Trophoblast cell (in vitro differentiated cells and primary cell): ENCODE data around the gene KCNH1.

ENCODE experiments used
- DNase-seq, 2 donors: peaks; one replicate each; pipeline ENCODE4 v3.0.0-alpha.2; 2016
- H2AFZ ChIP-seq: 2 replicates; pipeline ENCODE4 v1.6.1; 2013; ENCODE audit warnings: low read length, moderate library complexity, mild to moderate bottlenecking; ENCODE audit not compliant: insufficient read depth, poor library complexity
- H2AK5ac ChIP-seq: 2 replicates; pipeline ENCODE4 v1.6.1; 2013; ENCODE audit warnings: mild to moderate bottlenecking, low read length
- H2BK120ac ChIP-seq: 2 replicates; pipeline ENCODE4 v1.6.1; 2013; ENCODE audit warnings: low read length, mild to moderate bottlenecking, moderate library complexity; ENCODE audit not compliant: insufficient read depth, poor library complexity
- H2BK12ac ChIP-seq: 2 replicates; pipeline ENCODE4 v1.6.1; 2013; ENCODE audit warnings: mild to moderate bottlenecking, low read length, moderate library complexity
- H2BK5ac ChIP-seq: 2 replicates; pipeline ENCODE4 v1.6.1; 2013; ENCODE audit warnings: low read length, low read depth, moderate library complexity, mild to moderate bottlenecking; ENCODE audit not compliant: poor library complexity
- H3K14ac ChIP-seq: 2 replicates; pipeline ENCODE4 v1.6.1; 2013; ENCODE audit warnings: mild to moderate bottlenecking, low read length
- H3K18ac ChIP-seq: 2 replicates; pipeline ENCODE4 v1.6.1; 2013; ENCODE audit warnings: mild to moderate bottlenecking, low read length
- H3K23ac ChIP-seq: 2 replicates; pipeline ENCODE4 v1.6.1; 2013; ENCODE audit warnings: low read length
- H3K27ac ChIP-seq: 2 replicates; pipeline ENCODE4 v1.5.1; 2013; ENCODE audit warnings: low read depth, mild to moderate bottlenecking, inconsistent platforms, low read length, moderate library complexity
- H3K27me3 ChIP-seq: 2 replicates; pipeline ENCODE4 v1.6.1; 2013; ENCODE audit warnings: inconsistent platforms, mild to moderate bottlenecking, low read length, moderate library complexity; ENCODE audit not compliant: insufficient read depth
- H3K36me3 ChIP-seq, 2 experiments: 1 replicate in 1 of 2; 2 replicates in 1 of 2; pipeline ENCODE4 v1.6.1; 2013; ENCODE audit warnings: low read length in 2 of 2, mild to moderate bottlenecking in 2 of 2, moderate library complexity in 1 of 2; ENCODE audit not compliant: insufficient read depth in 2 of 2, control insufficient read depth in 1 of 2
- H3K4ac ChIP-seq: 2 replicates; pipeline ENCODE4 v1.6.1; 2013; ENCODE audit warnings: low read depth, mild to moderate bottlenecking, low read length, moderate library complexity
- H3K4me1 ChIP-seq, 2 experiments: 1 replicate in 1 of 2; 2 replicates in 1 of 2; pipeline ENCODE4 v1.6.1; 2013; ENCODE audit warnings: low read length in 2 of 2, mild to moderate bottlenecking in 2 of 2, moderate library complexity in 1 of 2; ENCODE audit not compliant: insufficient read depth in 2 of 2, control insufficient read depth in 1 of 2
- H3K4me2 ChIP-seq: 2 replicates; pipeline ENCODE4 v1.6.1; 2013; ENCODE audit warnings: inconsistent platforms, mild to moderate bottlenecking, low read length, moderate library complexity
- H3K4me3 ChIP-seq: 2 replicates; pipeline ENCODE4 v1.5.1; 2013; ENCODE audit warnings: mild to moderate bottlenecking, low read depth, low read length, inconsistent platforms
- H3K79me1 ChIP-seq: one replicate; pipeline ENCODE4 v1.6.1; 2013; ENCODE audit warnings: low read length
- H3K79me2 ChIP-seq: 2 replicates; pipeline ENCODE4 v1.6.1; 2013; ENCODE audit warnings: low read length, mild to moderate bottlenecking; ENCODE audit not compliant: control insufficient read depth, insufficient read depth, poor library complexity
- H3K9ac ChIP-seq: 2 replicates; pipeline ENCODE4 v1.6.1; 2013; ENCODE audit warnings: mild to moderate bottlenecking, low read length
- H3K9me3 ChIP-seq: 2 replicates; pipeline ENCODE4 v1.6.1; 2013; ENCODE audit warnings: low read depth, mild to moderate bottlenecking, control low read depth, inconsistent platforms, low read length; ENCODE audit not compliant: insufficient read depth
- H4K12ac ChIP-seq: 2 replicates; pipeline ENCODE4 v1.6.1; 2013; ENCODE audit warnings: low read depth, mild to moderate bottlenecking, low read length, moderate library complexity
- H4K8ac ChIP-seq: 2 replicates; pipeline ENCODE4 v1.6.1; 2013; ENCODE audit warnings: low read depth, mild to moderate bottlenecking, low read length, moderate library complexity
- H4K91ac ChIP-seq: one replicate; pipeline ENCODE4 v1.6.1; 2013; ENCODE audit warnings: low read depth, mild to moderate bottlenecking, low read length, moderate library complexity
- WGBS: extraction: QIAGEN DNeasy Blood & Tissue Kit; methylation state at CpG from one replicate; pipeline ENCODE4 v1.1.7; 2013; ENCODE audit warnings: missing lambda C conversion rate; ENCODE audit not compliant: insufficient read length, insufficient coverage; ENCODE audit errors: extremely low coverage; 5-methylcytosine and 5-hydroxymethylcytosine counted together

The KCNH1 gene

GRCh38 chr1:210646258-210646616, 487.7 kb downstream of the KCNH1 start:
- no peak overlapping the region for H3K23ac ChIP-seq
- H4K91ac ChIP-seq = no peak overlapping the region
- no CpG with 5 or more reads among the region's 2 CpGs for WGBS
- no peak overlapping the region for H3K18ac ChIP-seq
- H3K27me3 ChIP-seq = no peaks in the 10 kb centered on the region
- H3K4me1 ChIP-seq = no peaks in the 10 kb centered on the region
- no peak overlapping the region for H4K8ac ChIP-seq
- no peaks in the 10 kb centered on the region for H3K9me3 ChIP-seq
- no peak overlapping the region for H2BK12ac ChIP-seq
- H2BK5ac ChIP-seq = no peak overlapping the region
- H3K4me3 ChIP-seq = no peak overlapping the region
- no peak overlapping the region for H3K9ac ChIP-seq
- no peak overlapping the region for H4K12ac ChIP-seq
- no peak overlapping the region for H2AFZ ChIP-seq
- H3K79me1 ChIP-seq = no peaks in the 10 kb centered on the region
- no peak overlapping the region for H2BK120ac ChIP-seq
- H3K36me3 ChIP-seq = no peaks in the 10 kb centered on the region
- H3K4me2 ChIP-seq = no peak overlapping the region
- H3K14ac ChIP-seq = no peak overlapping the region
- H3K4ac ChIP-seq = no peak overlapping the region
- no peak for DNase-seq
- H2AK5ac ChIP-seq = no peak overlapping the region
- H3K27ac ChIP-seq = no peak overlapping the region
- H3K79me2 ChIP-seq = no peaks in the 10 kb centered on the region

GRCh38 chr1:210645582-210646257, 488.2 kb downstream of the KCNH1 start:
- Histone ChIP-seq H3K79me1 (no peaks in the 10 kb centered on the region), H4K12ac (no peak overlapping the region), H3K27me3 (no peaks in the 10 kb centered on the region), H3K79me2 (no peaks in the 10 kb centered on the region), H4K91ac (no peak overlapping the region), H3K4me1 (no peaks in the 10 kb centered on the region), H2AK5ac (no peak overlapping the region), H3K14ac (no peak overlapping the region), H2BK12ac (no peak overlapping the region), H2BK5ac (no peak overlapping the region), H3K18ac (no peak overlapping the region), H3K36me3 (no peaks in the 10 kb centered on the region), H3K9me3 (no peaks in the 10 kb centered on the region), H3K23ac (no peak overlapping the region), H3K9ac (no peak overlapping the region), H3K4me2 (no peak overlapping the region), H3K4ac (no peak overlapping the region), H3K4me3 (no peak overlapping the region), H4K8ac (no peak overlapping the region), H3K27ac (no peak overlapping the region), H2AFZ (no peak overlapping the region), H2BK120ac (no peak overlapping the region)
- WGBS = no CpG with 5 or more reads among the region's 7 CpGs
- DNase-seq = no peak

GRCh38 chr1:210641582-210641981, 492.4 kb downstream of the KCNH1 start:
- H4K8ac ChIP-seq = no peak overlapping the region
- no peaks in the 10 kb centered on the region for H3K79me2 ChIP-seq
- no peaks in the 10 kb centered on the region for H3K27me3 ChIP-seq
- no peak overlapping the region for H3K23ac ChIP-seq
- H3K27ac ChIP-seq = no peak overlapping the region
- no peak for DNase-seq
- no peak overlapping the region for H2BK120ac ChIP-seq
- no peaks in the 10 kb centered on the region for H3K79me1 ChIP-seq
- no peak overlapping the region for H2AK5ac ChIP-seq
- no peak overlapping the region for H2AFZ ChIP-seq
- no peaks in the 10 kb centered on the region for H3K9me3 ChIP-seq
- no peak overlapping the region for H3K9ac ChIP-seq
- H2BK12ac ChIP-seq = no peak overlapping the region
- no peak overlapping the region for H3K14ac ChIP-seq
- H2BK5ac ChIP-seq = no peak overlapping the region
- no peak overlapping the region for H3K4ac ChIP-seq
- no peak overlapping the region for H3K18ac ChIP-seq
- H3K4me3 ChIP-seq = no peak overlapping the region
- H4K91ac ChIP-seq = no peak overlapping the region
- H3K36me3 ChIP-seq = no peaks in the 10 kb centered on the region
- WGBS = no CpG with 5 or more reads among the region's 5 CpGs
- no peak overlapping the region for H3K4me2 ChIP-seq
- no peaks in the 10 kb centered on the region for H3K4me1 ChIP-seq
- no peak overlapping the region for H4K12ac ChIP-seq

- no peak overlapping the region for H2BK120ac ChIP-seq
- H2AFZ ChIP-seq = no peak overlapping the region
- H3K9me3 ChIP-seq = no peaks in the 10 kb centered on the region
- H3K4me1 ChIP-seq = peaks cover 2 to 4% of the 10 kb centered on the region in 2 experiments
- H3K4me2 ChIP-seq = no peak overlapping the region
- H3K4ac ChIP-seq = no peak overlapping the region
- H3K27ac ChIP-seq = no peak overlapping the region
- H2BK12ac ChIP-seq = no peak overlapping the region
- H3K9ac ChIP-seq = no peak overlapping the region
- H4K91ac ChIP-seq = no peak overlapping the region
- no peak overlapping the region for H3K4me3 ChIP-seq
- no peak overlapping the region for H3K18ac ChIP-seq
- no CpG with 5 or more reads among the region's 2 CpGs for WGBS
- no peak overlapping the region for H2BK5ac ChIP-seq
- H3K79me2 ChIP-seq = no peaks in the 10 kb centered on the region
- H2AK5ac ChIP-seq = no peak overlapping the region
- H4K8ac ChIP-seq = no peak overlapping the region
- DNase-seq = no peak
- H3K36me3 ChIP-seq = no peaks in the 10 kb centered on the region
- H4K12ac ChIP-seq = no peak overlapping the region
- H3K14ac ChIP-seq = no peak overlapping the region
- H3K79me1 ChIP-seq = no peaks in the 10 kb centered on the region
- H3K23ac ChIP-seq = no peak overlapping the region
- no peaks in the 10 kb centered on the region for H3K27me3 ChIP-seq
These were observed 498.8 kb downstream of the KCNH1 start for GRCh38 chr1:210635108-210635507.
